Nasal cavity respiratory epithelium epithelial cell of viscerocranial mucosa (primary cell): ENCODE data around the gene KITLG. TPM values are rescaled to one million over a fixed set of nuclear protein-coding genes. Genes with fewer than 3 reads are reported as not detected.

ENCODE experiments used
- total RNA-seq: library from RNA; depleted of rRNA; stranded (reverse); fragments of >200 nt; gene quantifications from 2 replicates; pipeline ENCODE4 v1.2.3, GENCODE V29; 2014

The KITLG gene, protein sequence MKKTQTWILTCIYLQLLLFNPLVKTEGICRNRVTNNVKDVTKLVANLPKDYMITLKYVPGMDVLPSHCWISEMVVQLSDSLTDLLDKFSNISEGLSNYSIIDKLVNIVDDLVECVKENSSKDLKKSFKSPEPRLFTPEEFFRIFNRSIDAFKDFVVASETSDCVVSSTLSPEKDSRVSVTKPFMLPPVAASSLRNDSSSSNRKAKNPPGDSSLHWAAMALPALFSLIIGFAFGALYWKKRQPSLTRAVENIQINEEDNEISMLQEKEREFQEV
- total RNA-seq = 53.8 and 76.2 TPM in 2 replicates

DNA sequence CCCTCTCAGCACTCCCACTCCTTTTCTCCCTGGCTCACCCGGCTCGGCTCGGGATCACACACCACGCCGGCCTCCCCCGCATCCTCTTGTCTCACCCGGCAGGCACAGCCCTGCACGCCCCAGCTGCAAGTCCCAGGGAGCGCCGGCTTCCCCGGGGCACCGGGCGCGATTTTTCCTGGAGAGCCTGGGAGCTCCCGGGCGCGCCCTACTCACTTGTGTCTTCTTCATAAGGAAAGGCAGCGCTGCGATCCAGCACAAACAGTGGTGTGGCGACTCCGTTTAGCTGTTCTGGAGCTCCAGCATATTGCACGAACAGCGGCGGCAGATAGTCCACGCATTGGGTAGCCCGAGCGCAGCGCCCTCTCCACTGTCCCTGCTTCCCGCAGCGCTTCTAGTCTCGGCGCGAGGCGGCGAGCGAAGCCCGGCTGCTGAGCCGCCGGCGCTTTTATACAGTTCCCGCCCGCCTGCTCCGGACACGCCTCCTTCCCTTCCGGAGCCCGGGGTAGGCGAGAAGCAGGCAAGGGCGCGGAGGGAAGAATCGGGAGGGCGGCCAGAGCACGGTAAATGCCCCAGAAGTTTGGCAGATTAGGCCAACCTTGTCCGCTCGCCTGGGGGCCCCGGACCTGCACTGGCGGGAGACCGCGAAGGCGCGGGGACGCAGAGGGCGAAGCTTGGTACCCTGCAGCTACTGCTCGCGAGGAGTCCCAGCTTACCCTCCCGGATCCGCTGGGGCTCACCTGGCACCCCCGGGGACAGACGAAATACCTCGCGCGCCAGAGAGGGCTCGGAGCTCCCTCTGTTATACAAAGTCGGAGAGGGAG is at the start of gene KITLG:
Gene KITLG (minus strand): TSS at position 421 of the 821 bp plus-strand sequence. CDS start 193 bp downstream, at position 228.

